Right atrium auricular region (tissue), 2 donors: Measurements from ENCODE around the gene DNAH7. TPM values are rescaled to one million over a fixed set of nuclear protein-coding genes. Genes with fewer than 3 reads are reported as not detected.

ENCODE experiments used
- DNase-seq: peaks from one replicate; pipeline ENCODE4 v3.0.0-alpha.2; 2019; ENCODE audit warnings: low spot score
- H3K27ac ChIP-seq, 2 donors: fragments of 200-600 bp; sonication (generic); 1 replicate in 1 of 2; 2 replicates in 1 of 2; pipeline ENCODE4 v1.5.1; 2016 to 2019
- H3K27me3 ChIP-seq, 2 donors: fragments of 200-600 bp; sonication (generic); one replicate each; pipeline versions ENCODE4 v1.5.1 to v1.6.0; 2017 to 2019
- H3K36me3 ChIP-seq: fragments of 200-600 bp; sonication (generic); one replicate; pipeline ENCODE4 v1.5.1; 2016
- H3K4me1 ChIP-seq, 2 donors: fragments of 200-600 bp; sonication (generic); one replicate each; pipeline versions ENCODE4 v1.5.1 to v1.6.0; 2017 to 2019
- H3K4me3 ChIP-seq, 2 donors: fragments of 200-600 bp; sonication (generic); 1 replicate in 1 of 2; 2 replicates in 1 of 2; pipeline ENCODE4 v1.5.1; 2017 to 2019; ENCODE audit warnings: mild to moderate bottlenecking in 1 of 2, moderate library complexity in 1 of 2
- H3K9me3 ChIP-seq, 2 donors: fragments of 200-600 bp; sonication (generic); one replicate each; pipeline ENCODE4 v1.5.1; 2019
- CTCF ChIP-seq, 2 donors: fragments of 200-600 bp; sonication (generic); IDR thresholded peaks; one replicate each; pipeline ENCODE4 v1.5.1; 2019; ENCODE audit warnings: antibody characterized with exemption in 2 of 2
- total RNA-seq, 2 donors: library from RNA; depleted of rRNA; stranded (reverse); fragments of >200 nt; gene quantifications; one replicate each; pipeline ENCODE4 v1.1.0, GENCODE V29; 2016

DNAH7 gene
- total RNA-seq, 2 donors from 2014 or later = 0.16 to 0.52 TPM

GRCh38 chr2:195818106-195818505 is 250.5 kb downstream of the DNAH7 start:
- Histone ChIP-seq H3K36me3 (no peaks in the 10 kb centered on the region), H3K27ac (no peak overlapping the region), H3K4me3 (no peak overlapping the region), H3K9me3 (no peaks in the 10 kb centered on the region), H3K4me1 (no peaks in the 10 kb centered on the region), H3K27me3 (no peaks in the 10 kb centered on the region)
- no peak for DNase-seq
- TF ChIP-seq CTCF (IDR thresholded peaks at IDR 0.05) = no peak

- Histone ChIP-seq H3K36me3 (no peaks in the 10 kb centered on the region), H3K9me3 (no peaks in the 10 kb centered on the region), H3K27ac (no peak overlapping the region), H3K4me3 (no peak overlapping the region), H3K27me3 (no peaks in the 10 kb centered on the region), H3K4me1 (no peaks in the 10 kb centered on the region)
- DNase-seq = no peak
- no peak for TF ChIP-seq CTCF (IDR thresholded peaks at IDR 0.05)
These were observed 253.6 kb downstream of the DNAH7 start for GRCh38 chr2:195815083-195815482.

GRCh38 chr2:195813421-195813820 is 255.2 kb downstream of the DNAH7 start:
- no peak for TF ChIP-seq CTCF (IDR thresholded peaks at IDR 0.05)
- Histone ChIP-seq H3K27me3 (no peaks in the 10 kb centered on the region), H3K4me1 (no peaks in the 10 kb centered on the region), H3K36me3 (no peaks in the 10 kb centered on the region), H3K4me3 (no peak overlapping the region), H3K9me3 (no peaks in the 10 kb centered on the region), H3K27ac (no peak overlapping the region)
- no peak for DNase-seq

GRCh38 chr2:195810340-195811098 is 258.1 kb downstream of the DNAH7 start:
- no peaks in the 10 kb centered on the region for H3K36me3 ChIP-seq
- no peaks in the 10 kb centered on the region for H3K9me3 ChIP-seq
- DNase-seq = no peak
- H3K4me1 ChIP-seq = no peaks in the 10 kb centered on the region
- H3K4me3 ChIP-seq = no peak overlapping the region
- no peak overlapping the region for H3K27ac ChIP-seq
- no peak for TF ChIP-seq CTCF (IDR thresholded peaks at IDR 0.05)
- H3K27me3 ChIP-seq = no peaks in the 10 kb centered on the region

- DNase-seq = no peak
- Histone ChIP-seq H3K27ac (no peak overlapping the region), H3K4me3 (no peak overlapping the region), H3K9me3 (no peaks in the 10 kb centered on the region), H3K36me3 (no peaks in the 10 kb centered on the region), H3K27me3 (no peaks in the 10 kb centered on the region), H3K4me1 (no peaks in the 10 kb centered on the region)
- TF ChIP-seq CTCF (IDR thresholded peaks at IDR 0.05) = no peak
These were observed 260.4 kb downstream of the DNAH7 start for GRCh38 chr2:195808189-195808588.
